Lung (tissue), 12 donors: ENCODE results near the gene GPR85. TPM values are rescaled to one million over a fixed set of nuclear protein-coding genes. Genes with fewer than 3 reads are reported as not detected.

Source experiments
- ATAC-seq: fragments of 200-7000 bp; cut with Tn5 transposase; one replicate; pipeline ENCODE4 v1.9.1; 2020; ENCODE audit warnings: moderate number of reproducible peaks; ENCODE audit not compliant: insufficient read depth, low FRiP score
- DNase-seq, 3 donors: peaks; one replicate each; pipeline ENCODE4 v3.0.0-alpha.2; 2013 to 2017
- H3K27ac ChIP-seq, 2 donors: one replicate each; pipeline ENCODE4 v1.5.1; 2013; ENCODE audit warnings: mild to moderate bottlenecking in 2 of 2, moderate library complexity in 2 of 2, control low read depth in 1 of 2, inconsistent platforms in 1 of 2, low read depth in 1 of 2, low read length in 1 of 2
- H3K27me3 ChIP-seq, 3 donors: one replicate each; pipeline ENCODE4 v1.5.1; 2013; ENCODE audit warnings: low read length in 2 of 3; ENCODE audit not compliant: control insufficient read depth in 3 of 3, insufficient read depth in 3 of 3
- H3K36me3 ChIP-seq, 4 donors: one replicate each; pipeline ENCODE4 v1.5.1; 2013; ENCODE audit warnings: low read length in 4 of 4, mild to moderate bottlenecking in 1 of 4, moderate library complexity in 1 of 4; ENCODE audit not compliant: control insufficient read depth in 4 of 4, insufficient read depth in 4 of 4
- H3K4me1 ChIP-seq, 5 donors: one replicate each; pipeline ENCODE4 v1.5.1; 2013; ENCODE audit warnings: low read length in 5 of 5, mild to moderate bottlenecking in 2 of 5, moderate library complexity in 1 of 5; ENCODE audit not compliant: control insufficient read depth in 5 of 5, insufficient read depth in 5 of 5
- H3K4me3 ChIP-seq: one replicate; pipeline ENCODE4 v1.5.1; 2013; ENCODE audit warnings: mild to moderate bottlenecking, control low read depth, moderate library complexity
- H3K9ac ChIP-seq, 2 donors: one replicate each; pipeline ENCODE4 v1.5.1; 2013; ENCODE audit warnings: low read length in 2 of 2, control low read depth in 1 of 2; ENCODE audit not compliant: insufficient read depth in 1 of 2
- H3K9me3 ChIP-seq, 4 donors: one replicate each; pipeline ENCODE4 v1.5.1; 2013; ENCODE audit warnings: low read length in 3 of 4, mild to moderate bottlenecking in 1 of 4, moderate library complexity in 1 of 4; ENCODE audit not compliant: control insufficient read depth in 4 of 4, insufficient read depth in 3 of 4
- CTCF ChIP-seq: IDR thresholded peaks from 2 replicates; pipeline ENCODE4 v1.5.1; 2012; ENCODE audit warnings: mild to moderate bottlenecking; ENCODE audit errors: control extremely low read depth, extremely low read depth
- WGBS, 2 donors: extraction: QIAGEN DNeasy Blood & Tissue Kit; methylation state at CpG; one replicate each; pipeline ENCODE4 v1.1.7; 2013; 5-methylcytosine and 5-hydroxymethylcytosine counted together
- polyA plus RNA-seq, 2 donors: library from polyadenylated mRNA; stranded (reverse); fragments of 200-250 nt; gene quantifications; one replicate each; pipeline ENCODE4 v1.2.1, GENCODE V29; 2013
- total RNA-seq, 2 donors: library from RNA; depleted of rRNA in 1 of 2; stranded (reverse); fragments of >200 nt in 1 of 2; gene quantifications; one replicate each; pipeline ENCODE4 v1.2.1, GENCODE V29; 2014 to 2021
- donor health status: control.
- donor health status: control.
- donor health status: Bipolar disorder and iron deficiency.
- donor health status: healthy.
- donor health status: DM: yes; HTN: yes; CAD: no.

GPR85 gene
- total and polyA plus RNA-seq, 4 donors, result 0.57 to 2.1 (median 1.4) TPM

- ATAC-seq, result no peak
- H3K27me3 ChIP-seq, result no peaks in the 10 kb centered on the region
- DNase-seq, result no peak
- H3K27ac ChIP-seq, result no peak overlapping the region
- no peaks in the 10 kb centered on the region for H3K4me1 ChIP-seq
- H3K9ac ChIP-seq, result no peak overlapping the region
- no peak for TF ChIP-seq CTCF
- H3K4me3 ChIP-seq, result no peak overlapping the region
- no peaks in the 10 kb centered on the region for H3K36me3 ChIP-seq
- no peaks in the 10 kb centered on the region for H3K9me3 ChIP-seq
- 87 to 89% methylated on average over 3 of the region's 3 CpGs for WGBS, 2 donors
Measured at GRCh38 chr7:113094517-113095249, 8.1 kb upstream of the GPR85 start.

DNA sequence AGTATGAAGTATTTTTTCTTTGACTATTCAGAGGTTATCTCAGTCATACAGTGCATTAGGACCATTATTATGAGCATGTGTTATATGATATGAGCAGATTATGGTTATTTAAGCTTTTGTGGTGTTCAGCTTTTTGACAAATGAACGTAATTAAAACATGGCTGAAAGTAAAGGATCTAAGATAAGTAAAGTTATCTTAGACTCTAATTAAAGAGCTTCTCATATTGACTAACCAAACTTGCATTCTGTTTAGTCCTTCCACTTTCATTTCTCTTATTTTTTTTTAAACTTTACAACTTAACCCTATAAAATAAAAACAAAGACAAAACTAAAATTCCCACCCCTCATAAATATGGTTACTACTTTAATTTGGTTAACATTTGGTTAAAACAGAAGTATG is 6.9 kb upstream of the GPR85 start:
- Histone ChIP-seq H3K27me3 (no peaks in the 10 kb centered on the region), H3K4me3 (no peak overlapping the region), H3K9me3 (no peaks in the 10 kb centered on the region), H3K4me1 (no peaks in the 10 kb centered on the region), H3K9ac (no peak overlapping the region), H3K27ac (no peak overlapping the region), H3K36me3 (no peaks in the 10 kb centered on the region)
- no peak for TF ChIP-seq CTCF
- DNase-seq, result no peak
- WGBS, 2 donors, result 85 to 94% methylated on average over 1 of the region's 1 CpG
- no peak for ATAC-seq

- H3K9ac ChIP-seq, result no peak overlapping the region
- H3K9me3 ChIP-seq, result no peaks in the 10 kb centered on the region
- H3K36me3 ChIP-seq, result no peaks in the 10 kb centered on the region
- no peak overlapping the region for H3K4me3 ChIP-seq
- DNase-seq, result no peak
- H3K4me1 ChIP-seq, result no peaks in the 10 kb centered on the region
- no peak for TF ChIP-seq CTCF
- 94 to 100% methylated on average over 1 of the region's 1 CpG for WGBS, 2 donors
- no peak for ATAC-seq
- H3K27ac ChIP-seq, result no peak overlapping the region
- H3K27me3 ChIP-seq, result no peaks in the 10 kb centered on the region
Measured at GRCh38 chr7:113092762-113093161, 6.1 kb upstream of the GPR85 start.
